HG02840 (cell line): ENCODE data around the gene GPR108.
"Not testable (repeated sequence)": the region's sequence is repeated elsewhere in the genome, so short reads cannot be mapped to it uniquely, and the experiment has no call there.

Experiments used
- ATAC-seq: cut with Tn5 transposase; IDR thresholded peaks from one replicate; pipeline ENCODE4 v1.9.1; 2021; ENCODE audit warnings: mild to moderate bottlenecking, moderate library complexity, moderate number of reproducible peaks; ENCODE audit not compliant: unreplicated experiment, low FRiP score

GPR108 gene

GRCh38 chr19:6710273-6711077, 26.9 kb downstream of the GPR108 start:
- no peak for ATAC-seq

- no peak for ATAC-seq
Measured at GRCh38 chr19:6709549-6709948, 27.8 kb downstream of the GPR108 start.

DNA sequence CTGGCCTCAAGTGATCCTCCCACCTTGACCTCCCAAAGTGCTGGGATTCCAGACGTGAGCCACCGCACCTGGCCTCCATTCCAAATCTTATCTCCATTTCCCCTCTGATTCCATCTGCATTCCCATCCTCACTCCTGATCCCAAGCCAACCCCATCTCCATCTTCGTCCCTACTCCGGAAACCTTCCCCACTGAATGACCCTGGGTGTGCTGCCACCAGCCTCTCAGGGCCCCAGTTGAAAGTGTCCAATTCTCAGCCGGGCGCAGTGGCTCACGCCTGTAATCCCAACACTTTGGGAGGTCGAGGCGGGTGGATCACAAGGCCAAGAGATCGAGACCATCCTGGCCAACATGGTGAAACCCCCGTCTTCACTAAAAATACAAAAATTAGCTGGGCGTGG, 28.5 kb downstream of the GPR108 start:
- not testable (repeated sequence) for ATAC-seq

DNA sequence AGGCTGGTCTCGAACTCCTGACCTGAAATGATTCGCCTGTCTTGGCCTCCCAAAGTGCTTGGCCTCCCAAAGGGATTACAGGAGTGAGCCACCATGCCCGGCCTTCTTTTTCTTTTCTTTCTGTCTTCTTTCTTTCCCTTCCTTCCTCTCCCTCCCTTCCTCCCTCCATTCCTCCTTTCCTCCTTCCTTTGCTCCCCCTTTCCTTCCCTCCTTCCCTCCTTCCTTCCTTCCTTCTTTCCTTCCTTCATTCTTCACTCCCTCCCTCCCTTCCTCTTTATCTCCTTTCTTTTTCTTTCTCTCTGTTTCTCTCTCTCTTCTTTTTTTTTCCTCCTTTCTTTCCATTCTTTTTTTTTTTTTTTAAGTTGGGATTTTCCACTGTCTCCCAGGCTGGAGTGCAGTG, 29.0 kb downstream of the GPR108 start:
- no peak for ATAC-seq

DNA sequence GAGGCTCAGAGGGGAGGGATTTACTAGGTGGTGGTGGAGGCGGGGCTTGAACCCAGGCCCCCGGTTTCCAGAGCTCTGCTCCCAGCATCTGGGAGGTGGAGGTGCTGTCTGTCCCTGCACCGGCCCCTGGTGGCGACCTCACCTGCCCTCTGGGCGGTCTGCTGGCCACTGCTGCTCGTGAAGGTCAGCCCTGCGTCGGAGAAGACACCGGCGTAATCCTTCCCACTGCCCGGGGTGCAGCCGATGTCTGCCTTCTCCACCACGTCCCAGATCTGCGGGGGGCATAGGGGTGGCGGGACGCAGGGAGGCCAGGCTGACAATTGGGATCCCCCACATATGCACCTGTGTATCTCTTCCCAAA, 29.7 kb downstream of the GPR108 start:
- no peak for ATAC-seq

DNA sequence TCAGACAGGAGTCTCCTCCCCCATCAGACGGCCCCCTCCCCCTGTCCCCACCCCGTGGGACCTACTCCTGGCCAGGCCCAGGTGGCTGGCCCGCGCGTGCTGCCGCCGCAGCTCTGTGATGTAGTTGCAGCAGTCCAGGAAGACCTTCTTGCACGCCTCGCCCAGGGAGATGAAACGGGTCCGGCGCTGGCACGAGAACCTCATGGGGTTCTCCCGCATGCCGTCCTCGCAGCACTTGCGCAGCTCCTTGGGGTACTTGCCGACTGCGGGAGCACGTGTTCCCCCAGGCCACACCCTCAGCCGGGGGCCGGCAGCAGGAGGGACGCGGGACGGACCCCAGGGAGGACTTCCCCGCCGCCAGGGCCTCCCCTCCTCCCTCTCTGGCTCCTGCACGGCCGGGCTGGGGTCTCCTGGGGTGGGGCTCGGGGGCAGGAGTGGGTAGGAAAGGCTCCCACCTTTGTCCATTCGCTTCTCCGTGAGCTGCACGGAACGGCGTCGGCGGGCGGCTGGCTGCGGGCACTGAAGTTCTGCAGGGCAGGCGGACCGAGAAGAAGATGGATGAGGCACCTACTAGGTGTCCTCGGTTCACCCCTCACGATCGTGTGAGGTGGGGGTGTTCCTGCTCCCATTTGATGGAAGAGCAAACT, 30.2 kb downstream of the GPR108 start:
- ATAC-seq: no peak

DNA sequence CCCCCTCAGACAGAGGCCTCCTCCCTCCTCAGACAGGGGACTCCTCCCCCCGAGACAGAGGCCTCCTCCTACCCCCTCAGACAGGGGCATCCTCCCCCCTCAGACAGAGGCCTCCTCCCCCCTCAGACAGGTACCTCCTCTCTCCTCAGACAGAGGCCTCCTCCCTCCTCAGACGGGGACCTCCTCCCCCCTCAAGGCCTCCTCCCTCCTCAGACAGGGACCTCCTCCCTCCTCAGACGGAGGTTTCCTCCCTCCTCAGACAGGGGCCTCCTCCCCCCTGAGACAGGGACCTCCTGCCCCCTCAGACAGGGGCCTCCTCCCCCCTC, 30.8 kb downstream of the GPR108 start:
- ATAC-seq: no peak

DNA sequence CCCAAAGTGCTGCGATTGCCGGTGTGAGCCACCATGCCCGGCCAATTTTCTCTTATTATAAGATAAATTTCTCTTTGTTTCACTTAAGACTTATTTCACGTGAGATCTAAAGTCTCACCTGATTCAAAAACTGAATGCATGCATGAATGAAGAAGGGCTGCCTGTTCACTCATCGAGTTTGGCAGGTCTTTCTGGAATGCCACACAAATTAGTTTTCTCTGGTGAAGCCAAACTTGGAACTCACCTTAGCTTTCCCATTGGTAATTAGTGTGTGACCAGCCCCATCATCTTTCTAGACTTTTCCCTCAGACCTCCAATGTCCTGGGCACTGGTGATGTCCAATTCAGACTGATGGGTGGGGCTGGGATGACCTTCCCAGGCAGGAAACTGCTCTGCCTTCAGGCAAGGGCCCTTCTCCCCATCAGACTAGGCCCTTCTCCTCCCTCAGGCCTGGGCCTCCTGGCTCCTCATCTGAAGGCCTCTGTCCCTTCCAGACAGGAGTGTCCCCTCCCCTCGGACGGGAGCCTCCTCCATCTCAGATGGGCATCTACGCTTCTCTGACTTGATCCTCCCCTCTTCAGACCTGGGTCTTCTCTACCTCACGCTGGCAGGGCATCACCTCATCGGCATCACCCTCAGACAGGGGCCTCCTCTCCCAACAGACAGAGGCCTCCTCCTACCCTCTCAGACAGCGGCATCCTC, 31.3 kb downstream of the GPR108 start:
- no peak for ATAC-seq

- ATAC-seq: no peak
Measured at GRCh38 chr19:6700586-6701316, 36.6 kb downstream of the GPR108 start.

DNA sequence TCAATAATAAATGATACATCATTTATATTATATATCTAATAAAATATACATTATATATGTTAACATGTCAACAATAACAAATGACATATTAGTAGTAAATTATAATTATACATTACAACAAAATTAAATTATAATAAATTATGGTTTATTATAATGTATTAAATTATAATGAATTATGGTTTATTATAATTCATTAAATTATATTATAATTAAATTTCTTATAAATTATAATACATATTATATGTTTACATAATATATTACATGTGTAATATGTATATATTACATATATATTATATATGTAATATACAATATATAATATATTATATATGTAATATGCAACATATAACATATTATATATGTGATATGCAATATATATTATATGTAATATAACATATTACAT, 37.4 kb downstream of the GPR108 start:
- no peak for ATAC-seq

- ATAC-seq: no peak
Measured at GRCh38 chr19:6697291-6697690, 40.1 kb downstream of the GPR108 start.

- no peak for ATAC-seq
Measured at GRCh38 chr19:6696239-6696820, 41.0 kb downstream of the GPR108 start.

DNA sequence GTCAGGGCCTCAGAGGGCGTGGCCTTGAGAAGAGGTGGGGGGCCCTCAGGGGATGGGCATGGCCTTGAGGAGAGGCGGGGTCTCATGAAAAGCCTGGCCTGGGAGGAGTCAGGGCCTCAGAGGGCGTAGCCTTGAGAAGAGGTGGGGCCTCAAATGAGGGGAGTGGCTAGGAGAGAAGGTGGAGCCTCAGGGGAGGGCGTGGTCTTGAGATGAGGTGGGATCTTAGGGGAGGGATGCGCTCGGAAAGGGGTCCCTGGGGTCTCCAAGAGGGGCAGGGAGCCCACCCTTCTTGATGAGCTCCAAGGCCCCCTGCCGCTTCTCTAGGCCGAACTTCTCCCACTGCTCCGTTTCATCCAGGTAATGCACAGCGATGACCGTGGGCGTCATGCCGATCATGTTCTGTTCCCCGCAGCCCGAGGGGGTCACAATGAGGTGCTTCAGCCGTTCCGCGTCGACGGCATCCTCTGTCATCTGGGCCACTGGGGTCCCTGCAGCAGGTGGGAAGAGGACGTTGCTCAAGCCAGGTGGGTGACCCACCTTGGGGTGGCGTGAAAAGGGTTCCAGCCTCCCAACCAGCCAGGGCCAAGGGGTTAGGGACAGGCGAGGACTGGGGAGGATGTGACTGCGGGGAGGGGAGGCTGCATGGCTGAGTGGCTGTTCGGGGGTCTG, 43.1 kb downstream of the GPR108 start:
- no peak for ATAC-seq

- ATAC-seq: no peak
Measured at GRCh38 chr19:6693681-6694080, 43.7 kb downstream of the GPR108 start.

- no peak for ATAC-seq
Measured at GRCh38 chr19:6693056-6693471, 44.3 kb downstream of the GPR108 start.

DNA sequence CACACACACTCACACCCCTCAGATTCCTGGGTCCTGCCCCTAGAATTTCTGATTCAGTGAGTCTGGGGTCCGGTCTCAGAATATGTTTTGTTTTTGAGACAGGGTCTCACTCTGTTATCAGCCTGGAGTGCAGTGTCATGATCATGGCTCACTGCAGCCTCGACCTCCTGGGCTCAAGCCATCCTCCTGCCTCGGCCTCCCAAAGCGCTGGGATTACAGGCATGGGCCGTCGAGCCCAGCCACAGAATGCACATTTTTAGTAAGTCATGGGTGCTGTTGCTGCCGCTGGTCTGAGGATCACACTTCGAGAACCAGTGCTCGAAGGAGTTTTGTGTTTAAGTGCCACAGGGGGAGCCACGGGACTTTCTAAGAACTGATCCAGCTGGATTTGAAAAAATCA, 45.4 kb downstream of the GPR108 start:
- ATAC-seq: no peak

DNA sequence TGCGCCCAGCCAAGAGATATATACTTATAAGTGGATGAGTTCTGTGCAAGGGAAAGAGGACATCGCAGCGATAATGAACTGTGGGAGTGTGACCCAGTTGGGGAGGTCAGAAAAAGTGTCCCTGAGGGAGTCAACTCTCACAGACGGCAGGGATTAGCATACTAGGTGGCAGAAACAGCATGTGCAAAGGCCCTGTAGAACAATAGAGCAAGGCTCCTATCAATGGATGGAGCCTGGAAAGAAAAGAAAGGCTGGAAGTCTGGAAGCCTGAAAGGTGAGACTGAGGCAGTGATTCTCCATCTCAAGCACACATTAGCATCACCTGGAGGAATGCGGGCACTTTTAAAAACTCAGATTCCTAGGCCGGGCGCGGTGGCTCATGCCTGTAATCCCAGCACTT, 46.0 kb downstream of the GPR108 start:
- no peak for ATAC-seq

- no peak for ATAC-seq
Measured at GRCh38 chr19:6690160-6690885, 47.1 kb downstream of the GPR108 start.

- no peak for ATAC-seq
Measured at GRCh38 chr19:6687114-6687513, 50.3 kb downstream of the GPR108 start.

GRCh38 chr19:6686628-6686975, 50.8 kb downstream of the GPR108 start:
- no peak for ATAC-seq
